CD4-positive, alpha-beta T cell treated with Interleukin-6 at 100 ng/mL for 8 hours (primary cell): ENCODE results near the gene GRM7.

Experiments
- DNase-seq: peaks from one replicate; pipeline ENCODE4 v3.0.0-alpha.2; 2020; ENCODE audit warnings: mixed read lengths, low spot score

GRM7 gene

DNA sequence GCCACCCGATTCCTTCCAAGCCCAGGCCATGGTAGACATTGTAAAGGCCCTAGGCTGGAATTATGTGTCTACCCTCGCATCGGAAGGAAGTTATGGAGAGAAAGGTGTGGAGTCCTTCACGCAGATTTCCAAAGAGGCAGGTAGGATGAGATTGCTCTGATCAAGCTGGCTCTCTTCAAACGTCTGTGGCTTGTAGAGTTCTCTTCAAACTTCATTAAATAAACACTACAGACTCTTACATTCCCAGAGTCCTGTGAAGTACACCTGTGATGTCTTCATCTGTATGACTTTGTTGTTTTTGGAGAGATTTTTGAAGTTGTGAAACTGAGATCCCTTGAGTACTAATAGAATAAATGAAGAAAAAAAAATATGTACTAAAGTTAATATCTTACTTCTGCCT is 285.6 kb downstream of the GRM7 start:
- no peak for DNase-seq

DNA sequence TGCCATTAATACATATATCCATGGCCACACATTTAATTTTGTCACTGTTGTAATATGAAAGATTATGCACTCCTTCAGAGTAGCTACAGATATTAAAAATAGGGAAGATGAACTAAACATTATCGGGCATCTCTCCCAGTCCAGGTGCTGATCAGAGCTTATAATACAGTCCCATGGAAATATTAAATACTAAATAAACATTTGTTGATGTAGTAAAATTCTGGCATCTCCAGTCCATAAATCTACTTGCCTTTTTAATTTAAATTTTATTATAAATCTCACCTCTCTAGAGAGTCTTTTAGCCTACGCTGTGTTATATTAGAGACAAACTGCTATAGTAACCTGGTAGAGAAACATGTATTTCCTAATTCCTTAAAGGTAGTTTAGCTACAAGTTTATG is 297.6 kb downstream of the GRM7 start:
- DNase-seq: no peak

DNA sequence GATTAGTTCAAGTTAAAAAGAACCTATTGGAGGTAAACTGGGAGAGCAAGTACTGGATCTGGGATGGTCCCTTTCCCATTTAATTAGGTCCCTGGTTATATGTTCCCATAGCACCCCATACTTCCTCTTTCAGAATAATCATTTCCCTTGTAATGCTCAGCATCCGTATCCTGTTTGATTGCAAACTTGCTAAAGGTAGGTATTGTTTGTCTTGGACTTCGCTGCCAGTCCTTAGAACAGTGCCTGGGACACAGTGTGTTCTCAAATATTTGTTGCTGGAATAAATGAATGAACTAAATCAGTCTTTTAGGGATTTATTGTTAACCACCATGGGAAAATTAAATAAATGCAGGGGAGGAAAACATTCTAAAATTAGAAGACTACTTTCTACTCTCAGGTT is 299.8 kb downstream of the GRM7 start:
- no peak for DNase-seq

DNA sequence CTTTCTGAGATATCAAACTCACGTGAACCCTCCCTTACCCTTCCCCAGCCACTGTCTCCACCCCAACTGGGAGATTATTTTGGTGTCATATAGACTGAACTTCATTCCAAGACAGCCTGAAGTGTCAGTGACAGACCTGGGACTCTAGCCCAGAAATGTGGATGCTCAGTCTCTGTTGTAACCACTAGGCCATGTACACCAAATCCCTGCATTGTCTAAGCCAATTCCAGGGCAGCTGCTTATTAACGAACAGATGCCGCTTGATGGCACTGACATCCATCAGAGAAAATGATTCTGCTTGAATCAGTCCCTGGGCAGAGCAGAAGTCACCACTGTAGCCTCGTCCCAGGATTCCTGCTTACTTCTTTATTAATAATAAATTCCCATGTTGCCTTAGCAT is 305.5 kb downstream of the GRM7 start:
- no peak for DNase-seq

DNA sequence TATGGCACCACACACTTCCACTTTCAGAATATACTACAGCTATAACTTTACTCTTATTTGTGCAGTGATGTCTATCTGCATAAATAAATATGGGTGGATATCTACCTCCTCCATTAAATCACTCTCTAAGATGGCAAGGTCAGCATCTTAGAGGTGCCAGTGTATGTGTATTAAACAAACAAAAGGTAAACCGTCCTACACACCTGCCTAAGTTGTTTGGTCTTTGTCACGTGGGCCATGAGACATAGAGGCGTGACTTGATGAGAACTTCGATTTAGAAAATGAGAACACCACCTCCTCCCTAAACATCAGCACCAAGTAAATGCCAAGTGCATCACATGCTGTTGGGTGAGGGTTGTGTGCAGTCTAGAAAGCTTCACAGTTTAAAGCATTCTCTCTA is 310.6 kb downstream of the GRM7 start:
- no peak for DNase-seq

DNA sequence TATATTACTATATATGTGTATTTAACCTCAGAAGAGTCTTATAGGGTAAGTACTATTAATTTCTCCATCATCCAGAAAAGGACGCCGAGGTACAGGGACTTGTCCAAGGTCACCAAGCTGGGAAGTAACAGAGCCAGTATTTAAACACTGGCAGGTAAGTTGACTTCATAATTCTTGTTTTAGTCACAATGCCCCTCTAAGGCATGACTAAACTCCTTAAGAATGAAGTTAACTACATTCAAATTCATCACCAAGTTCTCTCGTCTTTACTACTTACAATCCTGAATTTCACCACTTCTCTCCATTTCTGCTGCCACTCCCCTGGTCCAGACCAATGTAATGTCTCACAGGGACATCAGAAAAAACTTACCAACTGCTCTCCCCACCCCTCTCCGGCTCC is 312.1 kb downstream of the GRM7 start:
- DNase-seq: no peak

DNA sequence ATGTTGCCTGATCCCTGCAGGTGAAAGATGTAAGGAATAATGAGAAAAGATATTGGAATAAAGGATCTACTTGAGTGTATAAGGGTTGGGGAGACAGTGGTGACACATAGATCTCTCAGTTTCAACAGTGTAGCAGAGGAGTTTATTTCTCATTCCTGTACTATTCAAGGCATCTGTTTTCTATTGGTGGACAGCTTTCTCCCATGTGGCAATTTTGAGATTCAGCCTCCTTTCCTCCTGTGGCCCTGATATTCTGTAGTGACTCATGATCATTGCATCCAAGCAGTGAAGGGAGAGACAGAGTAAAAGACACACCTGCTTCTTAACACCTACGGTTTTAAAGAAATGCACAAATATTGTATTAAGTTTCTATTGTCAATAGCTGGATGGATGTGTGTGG is 327.6 kb downstream of the GRM7 start:
- DNase-seq: no peak

DNA sequence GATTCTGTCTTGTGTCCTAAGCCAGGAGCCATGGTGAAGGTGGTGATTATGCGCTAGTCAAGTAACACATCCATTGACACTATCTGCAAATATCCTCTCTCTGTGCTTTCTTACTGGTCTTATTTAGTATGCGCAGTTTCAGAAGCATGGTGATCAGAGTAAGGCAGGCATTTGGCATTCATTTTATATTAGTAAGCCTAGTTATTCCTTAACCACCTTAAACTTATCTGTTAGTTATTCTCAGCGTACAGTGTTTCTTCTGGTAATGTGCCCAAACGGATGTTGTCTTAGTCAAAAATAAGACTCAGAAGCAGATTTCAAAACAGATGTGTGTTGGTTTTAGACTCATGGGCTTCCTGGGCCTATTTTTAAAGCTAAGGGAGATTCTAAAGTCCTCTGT is 329.2 kb downstream of the GRM7 start:
- DNase-seq: no peak

DNA sequence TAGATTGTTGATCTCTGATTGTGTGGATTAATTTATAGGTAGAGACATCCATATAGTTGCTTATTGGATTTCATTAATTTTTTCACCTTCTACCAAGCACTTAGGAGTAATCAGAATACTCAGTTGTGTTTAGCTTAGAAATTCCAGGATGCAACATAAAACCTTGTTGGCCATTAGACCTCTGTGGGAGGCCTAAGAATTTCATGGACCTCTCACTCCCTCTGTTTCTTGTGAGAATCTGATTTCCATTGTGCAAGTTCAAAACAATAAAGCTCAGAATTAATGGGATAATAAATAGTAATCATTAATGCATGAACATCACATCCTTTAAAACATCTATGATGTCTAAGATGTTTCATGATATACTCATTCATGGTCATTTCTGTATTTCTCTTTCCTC is 332.4 kb downstream of the GRM7 start:
- no peak for DNase-seq

DNA sequence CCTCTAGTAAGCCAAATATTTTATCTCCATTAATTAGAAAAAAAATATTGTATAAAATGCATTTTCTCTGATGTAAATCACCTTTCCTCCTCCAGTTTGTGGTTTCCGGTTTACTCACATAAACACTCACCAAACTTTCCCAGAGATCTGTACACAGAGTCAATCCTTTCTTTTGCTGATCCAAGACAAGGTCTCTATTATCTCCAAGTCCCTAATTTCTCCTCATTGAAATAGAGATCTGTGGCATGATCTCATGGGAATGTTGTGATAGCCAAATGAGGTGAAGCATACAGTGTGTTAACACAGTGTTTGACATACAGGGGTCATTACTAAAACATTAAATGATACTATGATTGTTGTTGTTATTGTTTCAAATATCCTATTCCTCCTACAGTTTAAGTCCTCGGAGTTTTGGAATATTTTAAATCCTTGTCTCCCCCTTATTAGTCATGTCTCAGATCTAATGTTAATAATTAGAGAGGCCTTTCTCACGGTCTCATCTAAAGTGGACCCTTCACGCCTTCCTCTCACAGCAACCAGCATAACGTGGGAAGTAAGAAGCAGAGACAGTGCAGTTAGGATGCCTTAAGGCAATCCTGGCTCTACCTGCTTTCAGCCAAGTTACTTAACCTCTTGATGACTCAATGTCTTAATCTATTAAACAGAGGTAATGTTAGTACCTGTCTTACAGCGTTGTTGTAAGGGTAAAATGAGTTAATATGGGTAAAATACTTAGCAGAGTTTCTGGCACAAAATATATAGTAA is 333.3 kb downstream of the GRM7 start:
- no peak for DNase-seq

DNA sequence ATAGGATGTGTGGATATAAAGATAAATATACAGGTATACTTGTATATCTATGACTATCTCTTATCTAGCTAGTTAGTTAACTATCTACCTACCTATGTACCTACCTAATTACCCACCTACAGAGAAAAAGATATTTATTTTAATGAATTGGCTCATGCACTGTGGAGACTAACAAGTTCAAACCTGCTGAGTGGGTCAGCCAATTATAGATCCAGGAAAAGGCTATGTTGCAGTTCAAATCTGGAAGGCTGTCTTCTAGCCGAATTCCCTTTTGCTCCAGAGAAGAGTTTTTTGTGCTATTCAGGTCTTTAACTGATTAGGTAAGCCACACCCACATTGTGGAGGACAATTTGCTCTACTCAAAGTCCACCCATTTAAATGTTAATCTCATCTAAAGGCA is 335.0 kb downstream of the GRM7 start:
- no peak for DNase-seq

DNA sequence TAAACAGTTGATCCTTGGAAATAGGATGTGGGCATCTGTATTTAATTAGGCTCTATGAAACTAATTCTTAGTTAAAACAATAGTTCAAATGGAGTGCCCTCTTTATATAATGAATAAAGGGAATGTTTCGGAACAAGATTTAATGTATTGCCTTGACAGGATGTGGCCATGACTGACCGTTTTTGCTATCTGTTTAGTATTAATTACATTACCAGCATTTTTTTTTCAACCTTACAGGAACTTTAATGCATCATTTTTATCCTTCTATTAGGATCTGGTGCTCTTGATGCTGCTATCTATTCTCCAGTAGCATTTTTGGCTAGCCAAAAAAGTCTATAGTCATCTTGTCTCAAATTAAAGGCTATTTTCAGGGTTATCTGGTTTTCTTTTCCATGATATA is 340.9 kb downstream of the GRM7 start:
- DNase-seq: no peak

DNA sequence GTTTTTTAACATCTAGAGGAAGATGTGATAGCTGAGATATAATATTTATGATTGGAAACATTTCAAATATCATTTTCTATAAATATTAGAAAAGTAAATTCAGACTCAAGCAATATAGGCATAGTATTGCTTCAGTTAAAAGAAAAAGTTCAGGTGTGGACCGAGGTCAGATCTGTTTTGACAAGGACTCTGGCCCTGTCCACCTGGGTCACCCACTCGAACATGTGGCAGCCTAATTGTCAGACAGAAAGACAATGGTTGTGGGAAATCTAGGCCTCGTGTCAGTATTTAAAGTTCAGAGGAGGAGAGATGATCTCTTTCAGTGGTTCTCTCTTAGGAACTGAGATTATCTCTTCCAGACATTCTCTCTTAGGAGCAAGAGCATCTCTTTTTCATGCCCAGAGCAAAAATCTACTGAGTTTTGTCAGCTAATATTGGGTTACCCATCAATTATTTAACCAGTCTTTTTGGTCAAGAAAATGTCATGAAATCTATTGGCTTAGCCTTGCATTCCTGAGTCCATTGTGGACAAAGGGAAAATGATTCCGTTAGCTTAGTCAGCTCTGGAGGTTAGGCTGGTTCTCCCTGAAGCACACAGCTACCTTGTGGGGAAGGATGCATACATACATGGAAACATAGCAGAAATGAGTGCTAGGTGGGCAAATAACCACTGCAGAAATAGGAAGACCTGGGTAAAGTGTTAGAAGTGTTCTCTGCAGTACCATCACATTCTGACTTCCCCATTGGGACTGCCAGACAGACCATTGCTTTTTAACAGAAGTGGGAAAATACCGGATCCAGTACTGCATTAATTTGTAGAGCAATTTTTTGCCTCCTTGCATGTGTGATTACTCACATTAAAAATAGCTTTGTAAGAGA is 343.3 kb downstream of the GRM7 start:
- DNase-seq: no peak

DNA sequence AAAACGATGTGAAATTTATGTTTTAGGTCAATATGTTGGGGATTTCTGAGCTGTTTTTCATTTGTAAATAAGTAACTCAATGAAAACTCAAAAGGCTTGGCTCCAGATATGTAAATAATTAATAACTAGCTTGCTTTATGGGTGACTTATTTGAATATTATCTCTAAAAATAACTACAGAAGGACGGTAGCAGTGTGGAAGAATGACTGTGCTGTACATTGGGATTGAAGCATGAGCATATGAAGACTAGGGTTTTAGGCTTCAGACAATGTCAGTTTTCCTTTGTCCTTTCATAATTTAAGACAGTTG is 343.9 kb downstream of the GRM7 start:
- DNase-seq: no peak

DNA sequence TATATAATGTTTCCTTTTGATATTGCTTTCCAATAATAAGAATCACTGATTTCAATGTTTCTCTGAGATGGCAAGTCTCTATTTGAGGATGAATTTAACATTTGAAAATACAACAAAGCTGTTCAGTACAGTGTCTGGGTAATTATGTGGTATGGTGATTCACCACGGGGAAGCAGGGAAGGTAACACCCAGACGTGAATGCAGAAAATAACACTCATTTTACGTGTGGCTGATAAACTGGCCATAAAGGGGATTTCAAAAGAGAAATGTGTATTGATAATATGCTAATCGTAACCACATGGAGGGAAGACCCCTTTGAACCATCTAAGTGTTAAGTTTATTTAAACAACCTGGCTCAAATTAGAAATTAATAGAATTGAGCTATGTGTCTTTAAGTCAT is 344.6 kb downstream of the GRM7 start:
- no peak for DNase-seq

DNA sequence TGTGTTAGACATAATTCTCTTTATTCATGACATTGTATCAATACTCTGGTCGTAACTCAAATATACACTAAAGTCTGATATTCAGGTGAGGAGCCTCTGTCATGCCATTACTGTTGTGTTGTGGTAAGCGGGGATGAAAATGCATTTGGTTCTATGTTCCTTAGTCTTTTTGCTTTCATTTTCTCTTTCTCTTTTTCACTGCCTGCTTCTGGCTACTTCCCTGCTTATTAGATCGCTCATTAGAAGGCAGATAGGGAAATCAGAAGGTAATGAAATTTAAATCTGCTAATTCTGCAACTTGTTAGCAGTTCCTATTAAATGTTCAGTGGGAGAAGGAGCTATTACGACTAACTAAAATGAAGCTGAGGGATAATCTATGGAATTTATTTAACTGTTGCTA is 345.0 kb downstream of the GRM7 start:
- no peak for DNase-seq

DNA sequence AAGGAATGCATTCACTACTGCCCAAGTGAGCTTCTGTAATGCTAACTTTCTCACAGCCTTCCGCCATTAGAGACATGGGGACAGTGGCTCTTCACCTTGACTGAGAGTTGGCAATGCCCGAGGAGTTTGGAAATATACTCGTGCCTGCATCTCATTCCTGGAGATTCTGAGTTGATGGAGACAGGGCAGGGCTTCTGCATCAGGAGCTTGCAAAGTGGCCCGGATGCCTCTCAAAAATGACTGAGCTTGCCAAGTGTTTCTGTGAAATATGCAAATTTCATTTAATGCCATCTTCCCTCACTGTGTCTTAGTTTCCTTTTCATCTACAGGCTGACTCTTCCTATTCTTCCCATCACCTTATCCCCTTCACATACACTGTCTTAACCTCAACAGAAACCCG is 346.2 kb downstream of the GRM7 start:
- DNase-seq: no peak

DNA sequence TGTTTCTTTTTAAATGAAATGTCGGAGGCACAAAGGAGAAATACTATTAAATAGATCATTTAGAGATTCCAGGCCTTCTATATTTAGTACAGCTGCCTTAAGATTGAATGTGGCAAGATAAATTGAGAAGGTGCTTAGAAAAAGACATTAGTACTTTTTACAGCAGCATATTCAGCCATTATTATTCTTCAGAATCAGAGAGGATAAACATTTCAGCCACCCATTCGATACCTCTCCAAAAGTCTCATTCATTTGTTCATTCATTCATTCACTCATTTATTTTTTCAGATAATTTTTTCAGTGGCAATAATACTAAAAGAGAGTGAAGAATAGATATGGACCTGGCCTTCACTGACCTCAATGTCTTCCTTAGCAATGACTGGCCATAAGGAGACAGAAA is 347.0 kb downstream of the GRM7 start:
- no peak for DNase-seq

DNA sequence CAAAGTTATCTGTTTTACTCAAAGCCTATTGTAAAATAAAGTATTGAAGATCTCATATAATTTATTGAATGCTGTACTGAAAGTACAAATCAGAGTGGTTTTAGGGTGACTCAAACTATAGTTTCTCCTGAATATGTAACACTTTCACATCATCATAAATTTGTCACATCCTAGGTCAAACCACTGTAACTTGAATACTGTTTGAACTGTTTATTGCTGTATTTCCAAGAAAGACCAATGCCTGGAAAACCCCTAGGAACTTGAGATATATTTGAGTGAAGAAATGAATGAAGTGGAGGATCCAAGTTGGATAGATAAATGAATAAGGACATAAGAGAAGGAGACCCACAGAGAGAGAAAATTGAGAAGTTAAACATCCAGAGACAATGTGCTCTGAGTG is 348.2 kb downstream of the GRM7 start:
- no peak for DNase-seq

DNA sequence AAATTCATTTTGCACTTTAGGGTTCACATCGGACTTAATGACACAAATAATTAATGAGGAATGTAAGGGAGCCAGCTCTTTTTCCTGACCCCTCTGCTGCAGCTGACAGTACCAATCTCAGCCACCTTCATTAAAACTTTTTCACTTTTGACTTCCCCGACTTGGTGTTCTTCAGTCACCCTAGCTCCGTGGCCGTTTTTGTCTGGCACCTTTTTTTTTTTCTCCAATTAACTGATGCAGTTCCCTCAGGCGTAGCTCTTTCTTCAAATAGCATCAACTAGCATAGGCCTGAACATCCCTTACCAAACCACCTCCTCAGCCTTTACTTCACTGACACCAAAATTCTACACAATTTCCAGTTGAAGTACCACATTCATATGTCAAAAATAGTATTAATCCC is 350.8 kb downstream of the GRM7 start:
- DNase-seq: no peak

DNA sequence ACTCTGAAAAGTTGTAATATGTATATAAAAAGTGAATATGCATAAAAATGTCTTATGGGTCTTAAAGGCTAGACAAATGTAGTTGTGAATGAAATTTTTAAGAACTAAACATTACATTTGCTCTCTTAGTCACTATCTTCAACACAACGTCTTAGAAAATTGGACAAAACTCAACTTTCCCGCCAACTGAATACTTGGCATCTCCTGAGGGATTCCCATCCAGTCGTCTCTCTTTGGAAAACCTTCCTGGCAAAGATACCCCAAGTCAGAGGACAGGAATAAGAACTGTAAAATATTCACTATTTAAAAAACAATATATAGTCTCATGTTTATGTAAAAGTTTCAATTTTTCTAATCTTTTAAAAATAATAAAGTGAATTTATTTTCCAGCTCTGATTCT is 354.8 kb downstream of the GRM7 start:
- DNase-seq: no peak

DNA sequence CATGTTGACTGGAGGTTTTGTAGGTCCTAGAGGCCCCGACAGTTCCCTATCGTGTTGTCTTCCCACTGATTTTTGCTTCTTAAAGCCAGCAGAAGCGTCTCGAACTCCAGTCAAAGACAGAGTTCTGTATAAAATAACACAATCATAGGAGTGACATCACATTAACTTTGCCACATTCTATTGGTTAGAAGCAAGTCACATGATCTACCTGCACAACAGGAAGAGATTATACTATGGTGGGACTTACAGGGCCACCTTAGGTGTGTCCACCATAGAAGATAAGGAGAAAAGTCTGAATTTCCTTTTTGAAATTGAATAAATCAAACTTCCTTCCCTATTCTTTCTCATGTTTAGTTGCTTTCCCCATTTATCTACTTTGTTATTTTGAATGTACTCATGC is 365.5 kb downstream of the GRM7 start:
- DNase-seq: no peak

DNA sequence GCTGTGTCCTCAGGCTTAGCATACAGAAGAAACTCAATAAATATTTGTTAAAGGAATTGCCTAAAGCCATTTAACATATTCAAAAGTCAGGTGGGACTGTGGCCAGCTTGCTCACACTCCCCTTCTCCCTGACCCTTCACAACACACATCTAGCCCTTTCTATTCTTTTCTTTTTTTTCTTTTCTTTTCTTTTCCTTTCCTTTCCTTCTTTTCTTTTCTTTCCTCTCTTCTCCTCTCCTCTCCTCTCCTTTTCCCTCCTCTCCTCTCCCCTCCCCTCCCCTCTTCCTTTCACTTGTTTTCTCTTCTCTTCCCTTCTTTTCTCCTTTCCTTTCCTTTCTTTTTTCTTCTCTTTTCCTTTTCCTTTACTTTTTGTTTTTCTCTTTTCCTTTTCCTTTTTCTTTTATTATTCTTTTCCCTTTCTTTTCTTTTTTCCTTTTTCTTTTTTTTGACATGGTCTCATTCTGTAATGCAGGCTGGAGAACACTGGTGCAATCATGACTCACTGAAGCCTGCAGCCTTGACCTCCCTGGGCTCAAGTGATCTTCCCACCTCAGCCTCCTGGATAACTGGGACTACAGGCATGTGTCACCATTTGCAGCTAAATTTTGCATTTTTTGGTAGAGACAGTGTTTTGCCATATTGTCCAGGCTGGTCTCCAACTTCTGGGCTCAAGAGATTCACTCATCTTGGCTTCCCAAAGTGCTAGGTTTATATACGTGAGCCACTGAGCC is 377.8 kb downstream of the GRM7 start:
- DNase-seq: no peak
